ENCODE data around the gene F11.
"Not testable (repeated sequence)": the region's sequence is repeated elsewhere in the genome, so short reads cannot be mapped to it uniquely, and the experiment has no call there.

Gene F11

GRCh38 chr4:186236126-186236525 is 29.9 kb upstream of the F11 start:
- Histone ChIP-seq H3K9me3 (no peaks in the 10 kb centered on the region), H3K27me3 (no peaks in the 10 kb centered on the region), H3K27ac (no peak overlapping the region), H3K4me1 (ENCODE audit: control insufficient read depth in 1 of 2, insufficient read depth in 1 of 2, low read depth in 1 of 2, low read length in 1 of 2) (no peaks in the 10 kb centered on the region), H3K4me3 (ENCODE audit: low read depth in 1 of 2, low read length in 1 of 2) (no peak overlapping the region), H3K36me3 (no peaks in the 10 kb centered on the region)
- TF ChIP-seq, protein P1, sequence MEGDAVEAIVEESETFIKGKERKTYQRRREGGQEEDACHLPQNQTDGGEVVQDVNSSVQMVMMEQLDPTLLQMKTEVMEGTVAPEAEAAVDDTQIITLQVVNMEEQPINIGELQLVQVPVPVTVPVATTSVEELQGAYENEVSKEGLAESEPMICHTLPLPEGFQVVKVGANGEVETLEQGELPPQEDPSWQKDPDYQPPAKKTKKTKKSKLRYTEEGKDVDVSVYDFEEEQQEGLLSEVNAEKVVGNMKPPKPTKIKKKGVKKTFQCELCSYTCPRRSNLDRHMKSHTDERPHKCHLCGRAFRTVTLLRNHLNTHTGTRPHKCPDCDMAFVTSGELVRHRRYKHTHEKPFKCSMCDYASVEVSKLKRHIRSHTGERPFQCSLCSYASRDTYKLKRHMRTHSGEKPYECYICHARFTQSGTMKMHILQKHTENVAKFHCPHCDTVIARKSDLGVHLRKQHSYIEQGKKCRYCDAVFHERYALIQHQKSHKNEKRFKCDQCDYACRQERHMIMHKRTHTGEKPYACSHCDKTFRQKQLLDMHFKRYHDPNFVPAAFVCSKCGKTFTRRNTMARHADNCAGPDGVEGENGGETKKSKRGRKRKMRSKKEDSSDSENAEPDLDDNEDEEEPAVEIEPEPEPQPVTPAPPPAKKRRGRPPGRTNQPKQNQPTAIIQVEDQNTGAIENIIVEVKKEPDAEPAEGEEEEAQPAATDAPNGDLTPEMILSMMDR (IDR thresholded peaks at IDR 0.05) = no peak

DNA sequence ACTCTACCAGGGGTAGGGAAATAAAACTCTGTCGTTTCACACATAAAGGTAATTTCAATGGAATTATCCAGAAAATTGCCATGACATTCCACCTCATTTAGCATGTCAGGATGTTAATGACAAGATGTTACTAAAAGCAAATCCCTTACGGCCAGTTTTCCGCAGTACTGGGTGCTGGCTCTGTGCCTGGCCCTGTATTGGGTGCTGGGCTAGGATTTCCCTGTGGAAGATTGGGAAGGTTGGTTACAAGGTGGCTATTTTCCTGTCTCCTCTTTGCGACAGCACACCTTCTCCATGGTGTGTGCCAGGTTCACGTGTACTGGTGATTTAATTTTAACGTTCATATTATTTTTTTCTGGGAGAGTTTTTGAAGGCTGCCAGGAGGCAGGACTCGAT is 25.5 kb upstream of the F11 start:
- Histone ChIP-seq H3K27ac (no peak overlapping the region), H3K4me1 (ENCODE audit: control insufficient read depth in 1 of 2, insufficient read depth in 1 of 2, low read depth in 1 of 2, low read length in 1 of 2) (no peaks in the 10 kb centered on the region), H3K4me3 (ENCODE audit: low read depth in 1 of 2, low read length in 1 of 2) (no peak overlapping the region), H3K36me3 (no peaks in the 10 kb centered on the region), H3K27me3 (no peaks in the 10 kb centered on the region), H3K9me3 (no peaks in the 10 kb centered on the region)
- TF ChIP-seq, protein P1 (IDR thresholded peaks at IDR 0.05) = no peak

DNA sequence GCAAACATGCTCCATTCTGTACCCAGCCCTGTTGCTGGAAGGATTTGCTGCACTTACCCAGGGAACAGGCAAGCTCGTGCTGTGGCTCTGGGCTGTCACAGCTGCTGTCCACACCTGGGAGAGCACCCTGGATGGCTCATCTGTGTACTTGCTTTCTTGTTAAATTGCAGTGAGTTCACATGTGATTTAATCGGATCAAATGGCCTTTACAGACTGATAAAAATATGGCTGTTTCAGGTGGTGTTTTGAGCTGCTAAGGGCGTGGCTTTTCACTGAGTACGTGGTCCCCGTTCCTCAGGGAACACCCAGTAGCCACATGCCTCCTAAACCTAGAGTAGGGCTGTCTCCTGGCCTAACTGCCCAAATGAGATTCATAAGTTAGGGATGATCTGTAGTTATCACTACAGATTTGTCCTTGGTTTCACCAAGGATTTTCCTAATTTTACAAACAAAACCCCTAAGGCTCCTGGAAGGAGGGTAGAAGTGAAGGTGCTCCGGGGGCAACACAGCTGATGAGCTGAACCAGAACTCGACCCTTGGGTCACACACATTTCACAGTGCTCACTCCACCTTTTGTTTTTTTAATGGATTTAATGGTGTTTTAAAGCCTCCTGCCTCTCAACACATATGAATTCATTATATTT is 25.0 kb upstream of the F11 start:
- no peak overlapping the region for H3K4me3 ChIP-seq (ENCODE audit: low read depth in 1 of 2, low read length in 1 of 2)
- H3K36me3 ChIP-seq = no peaks in the 10 kb centered on the region
- TF ChIP-seq, protein P1 (IDR thresholded peaks at IDR 0.05) = no peak
- no peaks in the 10 kb centered on the region for H3K4me1 ChIP-seq (ENCODE audit: control insufficient read depth in 1 of 2, insufficient read depth in 1 of 2, low read depth in 1 of 2, low read length in 1 of 2)
- no peak overlapping the region for H3K27ac ChIP-seq
- H3K9me3 ChIP-seq = no peaks in the 10 kb centered on the region
- H3K27me3 ChIP-seq = no peaks in the 10 kb centered on the region

- H3K36me3 ChIP-seq = no peaks in the 10 kb centered on the region
- no peaks in the 10 kb centered on the region for H3K27me3 ChIP-seq
- H3K9me3 ChIP-seq = no peaks in the 10 kb centered on the region
- H3K27ac ChIP-seq = no peak overlapping the region
- H3K4me1 ChIP-seq (ENCODE audit: control insufficient read depth in 1 of 2, insufficient read depth in 1 of 2, low read depth in 1 of 2, low read length in 1 of 2) = no peaks in the 10 kb centered on the region
- no peak overlapping the region for H3K4me3 ChIP-seq (ENCODE audit: low read depth in 1 of 2, low read length in 1 of 2)
- TF ChIP-seq, protein P1 (IDR thresholded peaks at IDR 0.05) = no peak
Observed at GRCh38 chr4:186241616-186242015, 24.4 kb upstream of the F11 start.

DNA sequence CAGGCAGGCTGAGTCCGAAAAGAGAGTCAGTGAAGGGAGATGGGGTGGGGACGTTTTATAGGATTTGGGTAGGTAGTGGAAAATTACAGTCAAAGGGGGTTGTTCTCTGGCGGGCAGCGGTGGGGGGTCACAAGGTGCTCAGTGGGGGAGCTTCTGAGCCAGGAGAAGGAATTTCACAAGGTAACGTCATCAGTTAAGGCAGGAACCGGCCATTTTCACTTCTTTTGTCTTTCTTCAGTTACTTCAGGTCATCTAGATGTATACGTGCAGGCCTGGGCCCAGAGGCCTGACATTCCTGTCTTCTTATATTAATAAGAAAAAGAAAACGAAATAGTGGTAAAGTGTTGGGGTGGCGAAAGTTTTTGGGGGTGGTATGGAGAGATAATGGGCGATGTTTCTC is 24.0 kb upstream of the F11 start:
- not testable (repeated sequence) for H3K27me3 ChIP-seq; H3K4me3 ChIP-seq (ENCODE audit: low read depth in 1 of 2, low read length in 1 of 2); H3K36me3 ChIP-seq; H3K9me3 ChIP-seq; H3K4me1 ChIP-seq (ENCODE audit: control insufficient read depth in 1 of 2, insufficient read depth in 1 of 2, low read depth in 1 of 2, low read length in 1 of 2); H3K27ac ChIP-seq

GRCh38 chr4:186243331-186243730 is 22.7 kb upstream of the F11 start:
- Histone ChIP-seq H3K27me3 (no peaks in the 10 kb centered on the region), H3K9me3 (no peaks in the 10 kb centered on the region), H3K4me1 (ENCODE audit: control insufficient read depth in 1 of 2, insufficient read depth in 1 of 2, low read depth in 1 of 2, low read length in 1 of 2) (no peaks in the 10 kb centered on the region), H3K4me3 (ENCODE audit: low read depth in 1 of 2, low read length in 1 of 2) (no peak overlapping the region), H3K36me3 (no peaks in the 10 kb centered on the region), H3K27ac (no peak overlapping the region)
- TF ChIP-seq, protein P1 (IDR thresholded peaks at IDR 0.05) = no peak

Data from neutrophil (primary cell).